KMS-11 (cell line): ENCODE measurements around the gene SLC48A1.

Experiments used
- H2AFZ ChIP-seq: fragments of 200-600 bp; sonication (generic); 2 replicates; pipeline ENCODE4 v1.6.1; 2016; ENCODE audit warnings: antibody characterized with exemption, mixed run types, low read depth
- H3K27ac ChIP-seq: fragments of 200-600 bp; sonication (generic); 2 replicates; pipeline ENCODE4 v1.6.1; 2016; ENCODE audit warnings: mild to moderate bottlenecking, mixed run types
- H3K27me3 ChIP-seq: fragments of 200-600 bp; sonication (generic); 2 replicates; pipeline ENCODE4 v1.6.1; 2017; ENCODE audit warnings: mild to moderate bottlenecking, low read depth, mixed run types, moderate library complexity; ENCODE audit not compliant: insufficient read depth
- H3K36me3 ChIP-seq: fragments of 200-600 bp; sonication (generic); 2 replicates; pipeline ENCODE4 v1.6.1; 2017; ENCODE audit warnings: mild to moderate bottlenecking, mixed run types; ENCODE audit not compliant: insufficient read depth
- H3K4me1 ChIP-seq: fragments of 200-600 bp; sonication (generic); 2 replicates; pipeline ENCODE4 v1.6.1; 2016; ENCODE audit warnings: mild to moderate bottlenecking, low read depth, mixed run types; ENCODE audit not compliant: poor library complexity, severe bottlenecking
- H3K4me2 ChIP-seq: fragments of 200-600 bp; sonication (generic); 2 replicates; pipeline ENCODE4 v1.7.0; 2016; ENCODE audit warnings: mild to moderate bottlenecking, mixed run types
- H3K4me3 ChIP-seq: fragments of 200-600 bp; sonication (generic); IDR thresholded peaks from 2 replicates; pipeline ENCODE4 v1.6.1; 2017; ENCODE audit warnings: low read depth, low read length, mixed read lengths; ENCODE audit not compliant: insufficient read depth
- H3K79me2 ChIP-seq: fragments of 200-600 bp; sonication (generic); 2 replicates; pipeline ENCODE4 v1.6.1; 2016; ENCODE audit warnings: low read depth, mixed run types; ENCODE audit not compliant: insufficient read depth
- H3K9ac ChIP-seq: fragments of 200-600 bp; sonication (generic); 2 replicates; pipeline ENCODE4 v1.6.1; 2016; ENCODE audit warnings: mild to moderate bottlenecking, mixed run types
- H4K20me1 ChIP-seq: fragments of 200-600 bp; sonication (generic); 2 replicates; pipeline ENCODE4 v1.6.1; 2016; ENCODE audit warnings: mild to moderate bottlenecking, mixed run types; ENCODE audit not compliant: insufficient read depth
- TF ChIP-seq, protein P1 (sequence below): fragments of 200-600 bp; sonication (generic); conservative IDR thresholded peaks from 2 replicates; pipeline ENCODE4 v1.6.1; 2017; ENCODE audit warnings: low read depth, mild to moderate bottlenecking, antibody characterized with exemption, low read length, moderate library complexity, mixed read lengths

Gene SLC48A1

DNA sequence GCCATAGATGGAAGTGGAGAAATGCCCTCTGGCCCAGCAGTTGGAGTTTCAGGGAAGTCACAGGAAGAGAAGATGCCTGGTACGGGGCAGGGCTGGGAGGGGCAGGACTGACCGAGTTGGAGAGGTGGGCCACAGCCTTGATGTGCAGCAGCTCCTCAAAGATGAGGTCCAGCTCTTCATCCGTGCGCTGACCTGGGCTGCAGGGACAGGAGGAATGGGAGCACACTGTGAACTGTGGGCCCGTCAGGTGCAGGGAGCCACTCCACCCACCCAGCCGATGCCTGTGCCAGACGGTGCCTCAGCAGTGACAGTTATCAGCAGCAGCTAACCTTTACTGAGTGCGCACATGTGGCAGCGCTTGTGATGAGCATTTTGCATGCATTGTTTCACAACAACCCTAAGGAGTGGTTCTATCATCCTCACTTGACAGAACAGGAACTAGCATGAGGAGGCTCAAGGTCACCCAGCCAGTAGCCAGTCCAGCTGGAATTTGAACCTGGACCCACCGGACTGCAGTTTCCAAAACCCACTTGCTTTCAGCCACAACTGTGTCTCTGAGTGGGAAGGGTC is 22.7 kb upstream of the SLC48A1 start:
- H3K4me2 ChIP-seq, result no peak overlapping the region
- H3K4me3 ChIP-seq, result no peak overlapping the region
- no peak overlapping the region for H3K9ac ChIP-seq
- H2AFZ ChIP-seq, result no peak overlapping the region
- H3K4me1 ChIP-seq, result peaks cover 43% of the 10 kb centered on the region
- TF ChIP-seq, protein P1, sequence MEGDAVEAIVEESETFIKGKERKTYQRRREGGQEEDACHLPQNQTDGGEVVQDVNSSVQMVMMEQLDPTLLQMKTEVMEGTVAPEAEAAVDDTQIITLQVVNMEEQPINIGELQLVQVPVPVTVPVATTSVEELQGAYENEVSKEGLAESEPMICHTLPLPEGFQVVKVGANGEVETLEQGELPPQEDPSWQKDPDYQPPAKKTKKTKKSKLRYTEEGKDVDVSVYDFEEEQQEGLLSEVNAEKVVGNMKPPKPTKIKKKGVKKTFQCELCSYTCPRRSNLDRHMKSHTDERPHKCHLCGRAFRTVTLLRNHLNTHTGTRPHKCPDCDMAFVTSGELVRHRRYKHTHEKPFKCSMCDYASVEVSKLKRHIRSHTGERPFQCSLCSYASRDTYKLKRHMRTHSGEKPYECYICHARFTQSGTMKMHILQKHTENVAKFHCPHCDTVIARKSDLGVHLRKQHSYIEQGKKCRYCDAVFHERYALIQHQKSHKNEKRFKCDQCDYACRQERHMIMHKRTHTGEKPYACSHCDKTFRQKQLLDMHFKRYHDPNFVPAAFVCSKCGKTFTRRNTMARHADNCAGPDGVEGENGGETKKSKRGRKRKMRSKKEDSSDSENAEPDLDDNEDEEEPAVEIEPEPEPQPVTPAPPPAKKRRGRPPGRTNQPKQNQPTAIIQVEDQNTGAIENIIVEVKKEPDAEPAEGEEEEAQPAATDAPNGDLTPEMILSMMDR, result no peak
- no peak overlapping the region for H3K27ac ChIP-seq
- no peaks in the 10 kb centered on the region for H3K36me3 ChIP-seq
- no peaks in the 10 kb centered on the region for H3K27me3 ChIP-seq
- H4K20me1 ChIP-seq, result no peaks in the 10 kb centered on the region
- H3K79me2 ChIP-seq, result no peaks in the 10 kb centered on the region

DNA sequence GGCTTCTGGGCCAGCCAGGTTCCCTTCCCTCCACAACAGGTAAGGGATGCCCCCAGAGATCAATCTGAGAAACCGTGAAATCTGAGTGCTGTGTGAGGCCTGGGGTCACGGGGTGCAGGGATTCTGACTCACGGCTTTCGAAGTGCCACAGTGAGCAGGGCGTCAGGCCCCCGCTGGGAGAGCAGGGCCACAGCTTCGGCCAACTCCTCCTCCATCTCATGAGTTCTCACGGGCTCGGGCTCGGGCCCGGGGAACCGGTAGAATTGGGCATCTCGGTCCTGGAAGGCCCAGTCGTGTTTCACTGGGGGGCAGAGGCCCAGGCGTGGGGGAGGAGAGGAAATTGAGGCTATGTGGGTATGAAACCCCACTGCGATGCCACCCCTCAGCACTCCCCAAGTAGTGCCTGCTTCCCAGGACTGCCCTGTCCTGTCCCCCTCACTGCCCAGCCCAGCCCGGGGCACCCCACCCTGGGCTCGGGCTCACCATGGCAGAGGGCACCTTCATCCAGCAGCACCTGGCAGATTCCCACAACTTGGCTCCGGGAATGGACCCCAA is 22.0 kb upstream of the SLC48A1 start:
- Histone ChIP-seq H3K4me1 (peaks cover 49% of the 10 kb centered on the region), H3K27me3 (no peaks in the 10 kb centered on the region), H3K4me3 (no peak overlapping the region), H3K36me3 (no peaks in the 10 kb centered on the region), H3K4me2 (no peak overlapping the region), H3K9ac (no peak overlapping the region), H4K20me1 (no peaks in the 10 kb centered on the region), H3K27ac (no peak overlapping the region), H2AFZ (no peak overlapping the region), H3K79me2 (no peaks in the 10 kb centered on the region)
- TF ChIP-seq, protein P1, result no peak

DNA sequence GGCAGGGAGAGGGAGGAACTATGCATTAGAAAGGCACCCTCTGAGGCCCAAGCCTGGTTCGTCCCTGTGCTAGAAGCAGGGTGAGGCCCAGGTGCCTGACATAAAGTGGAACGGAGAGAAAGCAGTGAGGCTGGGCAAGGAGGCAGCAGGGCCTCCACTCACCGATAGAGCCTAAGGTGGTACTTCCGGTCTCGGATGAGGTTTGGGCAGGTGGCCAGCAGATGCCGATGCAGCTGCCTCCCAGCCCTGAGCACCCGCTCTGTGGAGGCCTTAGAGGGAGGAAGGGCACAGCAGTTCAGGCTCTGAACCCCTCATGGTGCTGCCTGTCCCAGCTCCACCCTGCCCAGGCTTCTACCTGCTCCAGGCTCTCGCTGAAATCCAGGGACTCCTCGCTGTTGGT is 21.5 kb upstream of the SLC48A1 start:
- Histone ChIP-seq H3K79me2 (no peaks in the 10 kb centered on the region), H3K9ac (no peak overlapping the region), H2AFZ (no peak overlapping the region), H3K4me1 (peaks cover 55% of the 10 kb centered on the region), H3K27ac (no peak overlapping the region), H3K4me3 (no peak overlapping the region), H3K4me2 (no peak overlapping the region), H4K20me1 (no peaks in the 10 kb centered on the region), H3K36me3 (no peaks in the 10 kb centered on the region), H3K27me3 (no peaks in the 10 kb centered on the region)
- TF ChIP-seq, protein P1, result no peak

DNA sequence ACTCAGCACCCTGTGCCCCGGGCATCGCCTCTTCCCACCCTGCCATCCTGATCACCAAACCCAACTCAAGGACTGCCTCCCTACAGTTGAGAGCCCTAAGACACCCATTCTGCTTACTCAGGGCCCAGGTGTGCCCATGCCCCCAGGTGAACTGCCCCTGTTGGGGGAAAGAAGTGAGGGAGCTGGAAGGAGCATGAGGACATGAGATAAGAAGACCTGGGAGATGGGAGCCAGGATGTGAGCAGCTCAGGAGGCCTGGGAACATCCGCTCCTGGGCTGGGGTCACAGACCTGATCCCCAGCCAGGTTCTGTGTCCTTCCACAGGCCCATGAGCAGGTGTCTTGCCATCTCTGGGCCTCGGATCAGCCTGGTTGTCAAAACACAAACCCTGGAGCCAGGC is 20.9 kb upstream of the SLC48A1 start:
- no peak overlapping the region for H3K4me2 ChIP-seq
- H3K36me3 ChIP-seq, result no peaks in the 10 kb centered on the region
- no peak overlapping the region for H3K27ac ChIP-seq
- no peaks in the 10 kb centered on the region for H3K79me2 ChIP-seq
- peaks cover 57% of the 10 kb centered on the region for H3K4me1 ChIP-seq
- TF ChIP-seq, protein P1, result no peak
- H4K20me1 ChIP-seq, result no peaks in the 10 kb centered on the region
- no peak overlapping the region for H2AFZ ChIP-seq
- no peaks in the 10 kb centered on the region for H3K27me3 ChIP-seq
- no peak overlapping the region for H3K9ac ChIP-seq
- no peak overlapping the region for H3K4me3 ChIP-seq
